ENCODE measurements around the gene BAAT. TPM values are rescaled to one million over a fixed set of nuclear protein-coding genes. Genes with fewer than 3 reads are reported as not detected.
"Not testable (repeated sequence)": the region's sequence is repeated elsewhere in the genome, so short reads cannot be mapped to it uniquely, and the experiment has no call there.

The BAAT gene
- total and polyA plus RNA-seq, 2 of the 13 experiments (the other 11 are each of a cell fraction or from before 2014, with no cell fraction given): 0.71 to 7.9 TPM

- TF ChIP-seq GMEB1 (CRISPR knock-in tag; IDR thresholded peaks at IDR 0.05; ENCODE audit: borderline replicate concordance) (0 out of 2 replicates have a peak, but pooled peaks have one; percentile 49), TRIM24 (CRISPR knock-in tag; IDR thresholded peaks at IDR 0.05) (peak; percentile 98), SALL1 (CRISPR knock-in tag; IDR thresholded peaks at IDR 0.05) (peak; percentile 91), ARNTL (CRISPR knock-in tag; IDR thresholded peaks at IDR 0.05) (peak; percentile 82), SIX4 (CRISPR knock-in tag; IDR thresholded peaks at IDR 0.05) (peak; percentile 55), ZNF317 (CRISPR knock-in tag; IDR thresholded peaks at IDR 0.05) (peak; percentile 52; the same call in 1 of the 2 replicates), SATB2 (CRISPR knock-in tag; IDR thresholded peaks at IDR 0.05) (0 out of 2 replicates have a peak, but pooled peaks have one; percentile 42), SMC3 (IDR thresholded peaks at IDR 0.05; ENCODE audit: low read length) (peak; percentile 10; the same call in 1 of the 2 replicates), ELF3 (CRISPR knock-in tag; IDR thresholded peaks at IDR 0.05) (peak; percentile 72), NONO (CRISPR knock-in tag; conservative IDR thresholded peaks at IDR 0.05) (0 out of 2 replicates have a peak, but pooled peaks have one; percentile 10), ZBTB20 (CRISPR knock-in tag; IDR thresholded peaks at IDR 0.05; ENCODE audit: borderline replicate concordance, low read depth) (peak; percentile 88; the same call in 1 of the 2 replicates), MIER3 (CRISPR knock-in tag; IDR thresholded peaks at IDR 0.05; ENCODE audit: borderline replicate concordance) (peak; percentile 89), KLF6 (CRISPR knock-in tag; IDR thresholded peaks at IDR 0.05) (peak; percentile 76), CC2D1A (CRISPR knock-in tag; IDR thresholded peaks at IDR 0.05) (peak; percentile 89; the same call in 1 of the 2 replicates), SIX1 (CRISPR knock-in tag; IDR thresholded peaks at IDR 0.05; ENCODE audit: borderline replicate concordance) (peak; percentile 69; the same call in 1 of the 2 replicates), IKZF5 (CRISPR knock-in tag; IDR thresholded peaks at IDR 0.05) (peak; percentile 79), ESRRA (CRISPR knock-in tag; IDR thresholded peaks at IDR 0.05; ENCODE audit: low read depth) (peak; percentile 90), RERE (CRISPR knock-in tag; IDR thresholded peaks at IDR 0.05; ENCODE audit: low read depth) (peak; percentile 83; the same call in 1 of the 2 replicates), USF2 (CRISPR knock-in tag; IDR thresholded peaks at IDR 0.05; ENCODE audit: borderline replicate concordance) (peak; percentile 53; the same call in 1 of the 2 replicates)
- not testable (repeated sequence) for TF ChIP-seq NONO (IDR thresholded peaks at IDR 0.05); USF2 (IDR thresholded peaks at IDR 0.05; ENCODE audit: low read depth, low read length)
Measured at GRCh38 chr9:101327422-101327909, 57.3 kb downstream of the BAAT start (continued).

Data from HepG2 (cell line).